ENCODE results near the gene NMT1.

The NMT1 gene

GRCh38 chr17:45070001-45070400 lies 8.9 kb downstream of the NMT1 start:
- DNase-seq (ENCODE audit: low read depth, low spot score) = no peak
- no peak overlapping the region for H3K4me3 ChIP-seq (ENCODE audit: low read length)

- H3K4me3 ChIP-seq (ENCODE audit: low read length) = no peak overlapping the region
- DNase-seq (ENCODE audit: low read depth, low spot score) = no peak
These were observed 9.7 kb downstream of the NMT1 start for GRCh38 chr17:45070809-45071208.

- H3K4me3 ChIP-seq (ENCODE audit: low read length) = no peak overlapping the region
- DNase-seq (ENCODE audit: low read depth, low spot score) = no peak
These were observed 12.4 kb downstream of the NMT1 start for GRCh38 chr17:45073414-45074070.

GRCh38 chr17:45077643-45078042 lies 16.5 kb downstream of the NMT1 start:
- H3K4me3 ChIP-seq (ENCODE audit: low read length) = no peak overlapping the region
- DNase-seq (ENCODE audit: low read depth, low spot score) = no peak

DNA sequence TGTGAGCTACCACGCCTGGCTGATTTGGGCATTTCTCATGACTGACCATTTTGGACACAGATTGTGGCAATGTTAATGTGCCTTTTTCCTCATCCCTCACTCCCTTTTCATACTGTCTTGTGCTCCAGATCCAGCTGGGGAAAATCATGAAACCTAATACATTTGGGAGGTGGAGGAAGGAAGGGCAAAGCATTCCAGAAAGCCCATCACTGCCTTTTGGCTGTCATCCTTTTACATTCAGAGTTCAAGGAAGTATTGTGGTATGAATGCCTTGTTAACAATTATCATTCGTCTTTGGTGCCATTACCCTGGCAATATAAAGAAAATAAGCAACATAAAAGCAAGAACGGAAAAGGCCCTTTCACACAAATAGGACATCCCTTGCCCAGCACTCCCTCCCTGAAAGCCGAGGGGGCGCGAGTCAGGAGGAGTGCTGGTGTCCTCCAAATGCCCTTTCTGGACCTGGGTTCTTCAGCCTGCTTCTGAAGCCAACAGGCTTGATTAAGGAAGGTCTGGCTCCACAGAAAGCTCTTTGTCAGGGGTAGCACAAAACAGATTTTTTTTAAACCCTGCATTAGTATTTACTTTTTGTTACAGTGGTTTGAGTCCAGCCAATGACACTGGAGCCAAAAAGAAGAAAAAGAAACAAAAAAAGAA lies 20.1 kb downstream of the NMT1 start:
- H3K4me3 ChIP-seq (ENCODE audit: low read length) = no peak overlapping the region
- no peak for DNase-seq (ENCODE audit: low read depth, low spot score)

GRCh38 chr17:45086391-45086790 lies 25.3 kb downstream of the NMT1 start:
- H3K4me3 ChIP-seq (ENCODE audit: low read length) = no peak overlapping the region
- DNase-seq (ENCODE audit: low read depth, low spot score) = no peak

GRCh38 chr17:45086865-45087503 lies 25.9 kb downstream of the NMT1 start:
- no peak overlapping the region for H3K4me3 ChIP-seq (ENCODE audit: low read length)
- DNase-seq (ENCODE audit: low read depth, low spot score) = no peak

GRCh38 chr17:45087504-45087975 lies 26.4 kb downstream of the NMT1 start:
- no peak overlapping the region for H3K4me3 ChIP-seq (ENCODE audit: low read length)
- DNase-seq (ENCODE audit: low read depth, low spot score) = no peak

DNA sequence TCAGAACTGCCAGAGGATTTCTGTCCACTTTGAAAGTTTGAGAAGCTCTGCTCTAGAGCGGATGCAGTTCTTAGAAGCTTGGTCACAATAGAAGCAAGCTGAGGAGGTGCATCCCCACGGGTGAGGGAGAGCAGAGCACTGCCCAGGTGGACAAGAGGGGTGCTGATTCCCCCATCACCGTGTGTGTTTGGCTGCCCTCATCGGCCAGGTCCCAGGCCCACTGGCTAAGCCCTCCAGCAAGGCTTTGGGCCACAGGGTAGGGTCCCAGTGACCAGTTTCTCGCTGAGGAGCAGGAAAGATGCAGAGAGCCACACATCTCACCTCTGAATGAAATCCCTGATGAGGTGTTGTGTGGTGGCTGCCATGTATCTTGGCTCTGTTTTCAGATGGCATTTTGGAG lies 26.9 kb downstream of the NMT1 start:
- no peak overlapping the region for H3K4me3 ChIP-seq (ENCODE audit: low read length)
- DNase-seq (ENCODE audit: low read depth, low spot score) = no peak

DNA sequence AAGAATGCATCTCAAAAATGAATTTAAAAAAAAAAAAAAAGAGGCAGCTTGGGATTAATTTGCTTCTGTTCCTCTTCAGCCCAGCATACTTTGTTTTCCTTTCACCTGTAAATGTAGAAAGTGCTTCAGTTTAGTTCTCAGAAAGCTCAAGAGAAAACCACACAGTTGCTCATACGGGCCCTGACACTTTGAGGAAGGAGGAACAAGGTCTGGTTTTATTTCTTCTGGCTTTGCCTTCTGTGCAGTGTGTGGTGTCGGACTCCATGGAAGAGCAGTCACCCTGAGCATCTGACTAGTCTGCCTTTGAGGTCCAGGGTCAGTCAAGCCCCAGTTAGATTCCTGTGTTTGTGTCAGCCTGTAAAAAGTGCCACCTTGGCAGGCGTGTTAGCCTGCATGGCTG lies 27.6 kb downstream of the NMT1 start:
- DNase-seq (ENCODE audit: low read depth, low spot score) = no peak
- H3K4me3 ChIP-seq (ENCODE audit: low read length) = no peak overlapping the region

- no peak overlapping the region for H3K4me3 ChIP-seq (ENCODE audit: low read length)
- no peak for DNase-seq (ENCODE audit: low read depth, low spot score)
These were observed 29.6 kb downstream of the NMT1 start for GRCh38 chr17:45090711-45091110.

DNA sequence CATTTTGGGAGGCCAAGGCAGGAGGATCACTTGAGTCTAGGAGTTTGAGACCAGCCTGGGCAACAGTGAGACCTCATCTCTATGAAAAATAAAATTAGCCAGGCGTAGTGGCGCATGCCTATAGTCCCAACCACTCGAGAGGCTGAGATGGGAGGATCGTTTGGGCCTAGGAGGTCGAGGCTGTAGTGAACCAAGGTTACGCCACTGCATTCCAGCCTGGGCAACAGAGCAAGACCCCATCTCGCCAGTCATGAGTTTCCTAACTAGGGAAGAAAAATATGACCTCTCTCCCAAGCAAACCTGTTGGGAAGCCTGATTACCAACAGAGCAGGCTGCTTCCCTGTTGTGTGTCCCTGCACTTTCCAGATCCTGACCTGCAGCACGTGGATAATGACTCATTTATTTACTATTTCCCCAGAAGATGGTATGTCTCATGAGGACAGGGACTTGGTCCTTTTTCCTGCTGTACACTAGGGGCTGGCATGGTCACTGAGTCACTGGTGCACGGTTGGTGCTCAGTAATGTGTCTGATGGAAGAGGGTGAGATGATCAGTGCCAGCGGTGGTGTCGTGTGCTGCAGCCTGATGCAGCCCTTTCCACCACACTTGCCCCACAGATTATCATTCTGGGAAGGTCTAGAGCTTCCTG lies 30.8 kb downstream of the NMT1 start:
- no peak overlapping the region for H3K4me3 ChIP-seq (ENCODE audit: low read length)
- no peak for DNase-seq (ENCODE audit: low read depth, low spot score)

- DNase-seq (ENCODE audit: low read depth, low spot score) = no peak
- H3K4me3 ChIP-seq (ENCODE audit: low read length) = no peak overlapping the region
These were observed 31.9 kb downstream of the NMT1 start for GRCh38 chr17:45092911-45093430.

DNA sequence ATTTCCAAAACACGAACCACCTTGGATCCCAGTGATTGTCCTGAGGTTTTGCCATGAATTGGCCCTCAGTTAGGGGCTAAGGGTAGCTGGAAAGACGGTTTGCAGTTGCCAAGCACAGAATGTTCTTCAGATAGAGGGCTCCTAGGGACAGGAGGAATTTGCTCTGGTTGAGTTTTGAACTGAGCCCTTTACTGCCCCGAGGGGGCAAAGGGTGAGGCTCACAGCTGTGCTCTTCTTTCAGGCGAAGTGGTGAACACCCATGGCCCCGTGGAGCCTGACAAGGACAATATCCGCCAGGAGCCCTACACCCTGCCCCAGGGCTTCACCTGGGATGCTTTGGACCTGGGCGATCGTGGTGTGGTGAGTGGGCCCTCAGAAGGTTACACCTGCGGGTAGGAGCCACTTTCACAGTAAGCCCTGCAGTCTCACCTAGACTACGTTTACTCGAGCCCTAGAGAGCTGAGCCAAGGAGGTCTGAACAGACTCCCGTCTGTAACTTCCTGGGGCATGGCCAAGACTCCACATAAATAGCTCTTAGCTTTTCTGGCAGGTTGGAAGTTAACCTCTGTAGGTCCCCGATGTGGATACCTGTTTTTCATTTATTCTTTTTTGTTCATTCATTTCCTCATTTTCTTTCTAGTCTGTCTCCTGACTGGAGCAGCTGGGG lies 32.5 kb downstream of the NMT1 start:
- no peak for DNase-seq (ENCODE audit: low read depth, low spot score)
- H3K4me3 ChIP-seq (ENCODE audit: low read length) = no peak overlapping the region

DNA sequence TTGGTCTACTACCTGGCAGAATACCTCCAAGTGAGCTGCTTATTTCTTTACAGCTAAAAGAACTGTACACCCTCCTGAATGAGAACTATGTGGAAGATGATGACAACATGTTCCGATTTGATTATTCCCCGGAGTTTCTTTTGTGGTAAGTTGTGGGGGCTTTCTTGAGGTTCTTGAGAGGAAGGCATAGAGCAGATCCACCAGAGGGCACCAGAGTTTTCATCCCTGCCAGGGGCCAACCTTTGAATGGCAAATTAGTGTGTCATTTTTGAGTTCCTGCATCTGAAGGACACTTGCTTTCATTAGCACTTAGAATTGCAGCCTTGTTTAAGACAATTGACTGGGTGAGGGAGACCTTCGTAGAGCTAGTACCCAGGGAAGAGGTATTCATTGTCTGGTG lies 35.0 kb downstream of the NMT1 start:
- peak; percentile 22 for DNase-seq (ENCODE audit: low read depth, low spot score)
- H3K4me3 ChIP-seq (ENCODE audit: low read length) = no peak overlapping the region

DNA sequence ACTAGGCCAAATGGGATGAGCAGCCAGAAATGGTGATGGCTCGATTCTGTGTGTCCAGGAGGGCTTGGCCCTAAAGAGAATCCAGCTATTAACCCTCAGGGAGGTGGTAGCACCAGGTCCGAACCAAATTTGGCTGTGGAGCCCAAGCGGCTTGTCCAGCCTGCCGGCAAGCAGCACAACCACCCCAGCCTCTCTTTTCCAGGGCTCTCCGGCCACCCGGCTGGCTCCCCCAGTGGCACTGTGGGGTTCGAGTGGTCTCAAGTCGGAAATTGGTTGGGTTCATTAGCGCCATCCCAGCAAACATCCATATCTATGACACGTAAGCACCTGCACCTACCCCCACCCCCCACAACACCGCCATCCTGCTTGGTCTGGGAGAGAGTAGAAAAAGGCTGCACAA lies 35.8 kb downstream of the NMT1 start:
- no peak overlapping the region for H3K4me3 ChIP-seq (ENCODE audit: low read length)
- DNase-seq (ENCODE audit: low read depth, low spot score) = no peak

- DNase-seq (ENCODE audit: low read depth, low spot score) = no peak
These were observed 37.2 kb downstream of the NMT1 start for GRCh38 chr17:45098081-45098868.

GRCh38 chr17:45098869-45099616 lies 37.9 kb downstream of the NMT1 start:
- no peak overlapping the region for H3K4me3 ChIP-seq (ENCODE audit: low read length)
- peak; percentile 41 for DNase-seq (ENCODE audit: low read depth, low spot score)

More at GRCh38 chr17:45098081-45098868, 37.2 kb downstream of the NMT1 start:
- no peak overlapping the region for H3K4me3 ChIP-seq (ENCODE audit: low read length)
